HEK293 (cell line): ENCODE data around the gene NRSN2.

ENCODE experiments used
- CTCF ChIA-PET: fragments of 350-600 bp; formaldehyde crosslinking; extraction: SDS; loops from one replicate; lab custom pipeline; 2021; ENCODE audit warnings: antibody characterized with exemption; lab: Yijun Ruan, JAX
- POLR2A ChIA-PET: fragments of 300-600 bp; formaldehyde crosslinking; extraction: SDS; loops from one replicate; lab custom pipeline; 2020; ENCODE audit warnings: antibody characterized with exemption, inconsistent platforms; lab: Yijun Ruan, JAX
- H3K27ac ChIP-seq: fragments of 200-500 bp; sonication (Bioruptor generic); 2 replicates; pipeline ENCODE4 v1.5.1; 2014; ENCODE audit warnings: low read depth, low read length, control low read depth, inconsistent platforms; ENCODE audit errors: extremely low read depth
- H3K36me3 ChIP-seq, 2 experiments: fragments of 200-500 bp in 1 of 2; sonication (Bioruptor generic) in 1 of 2; 1 replicate in 1 of 2; 2 replicates in 1 of 2; pipeline ENCODE4 v1.5.1; 2014 to 2017; ENCODE audit warnings: inconsistent platforms in 2 of 2, low read length in 2 of 2; ENCODE audit not compliant: control insufficient read depth in 2 of 2, insufficient read depth in 1 of 2
- H3K4me1 ChIP-seq: fragments of 200-500 bp; sonication (Bioruptor generic); 2 replicates; pipeline ENCODE4 v1.5.1; 2014; ENCODE audit warnings: mild to moderate bottlenecking, low read length, inconsistent platforms; ENCODE audit not compliant: control insufficient read depth, insufficient read depth
- H3K4me3 ChIP-seq: 2 replicates; pipeline ENCODE4 v1.5.1; 2011; ENCODE audit warnings: low read depth, mild to moderate bottlenecking, control low read depth, low read length, moderate library complexity
- H3K9me3 ChIP-seq: fragments of 200-500 bp; sonication (Bioruptor generic); 2 replicates; pipeline ENCODE4 v1.5.1; 2014; ENCODE audit warnings: low read depth, low read length, inconsistent platforms; ENCODE audit not compliant: control insufficient read depth, insufficient read depth
- FEZF1 ChIP-seq: fragments of 450-650 bp; formaldehyde crosslinking; IDR thresholded peaks from 2 replicates; pipeline ENCODE4 v1.5.1; 2016; ENCODE audit warnings: missing biosample characterization, missing genetic modification characterization
- IKZF3 ChIP-seq: fragments of 450-650 bp; IDR thresholded peaks from 2 replicates; pipeline ENCODE4 v1.5.0; 2018; ENCODE audit warnings: missing biosample characterization, mild to moderate bottlenecking, missing genetic modification characterization, moderate library complexity
- KLF8 ChIP-seq: fragments of 450-650 bp; formaldehyde crosslinking; IDR thresholded peaks from 2 replicates; pipeline ENCODE4 v1.5.1; 2016; ENCODE audit warnings: missing biosample characterization, missing genetic modification characterization
- OSR2 ChIP-seq: fragments of 450-650 bp; formaldehyde crosslinking; IDR thresholded peaks from 2 replicates; pipeline ENCODE4 v1.5.1; 2016; ENCODE audit warnings: missing biosample characterization, missing genetic modification characterization
- YY1 ChIP-seq: fragments of 450-650 bp; formaldehyde crosslinking; IDR thresholded peaks from 2 replicates; pipeline ENCODE4 v1.5.1; 2018; ENCODE audit warnings: missing biosample characterization, missing genetic modification characterization
- ZNF10 ChIP-seq: fragments of 450-650 bp; formaldehyde crosslinking; IDR thresholded peaks from 2 replicates; pipeline ENCODE4 v1.5.1; 2017; ENCODE audit warnings: missing biosample characterization, missing genetic modification characterization
- ZNF112 ChIP-seq: fragments of 450-650 bp; formaldehyde crosslinking; IDR thresholded peaks from 2 replicates; pipeline ENCODE4 v1.5.0; 2017; ENCODE audit warnings: missing biosample characterization, missing genetic modification characterization
- ZNF114 ChIP-seq: fragments of 450-650 bp; formaldehyde crosslinking; IDR thresholded peaks from 2 replicates; pipeline ENCODE4 v1.5.0; 2017; ENCODE audit warnings: missing biosample characterization, missing genetic modification characterization
- ZNF121 ChIP-seq: fragments of 450-650 bp; formaldehyde crosslinking; IDR thresholded peaks from 2 replicates; pipeline ENCODE4 v1.5.1; 2016; ENCODE audit warnings: missing biosample characterization, missing genetic modification characterization
- ZNF132 ChIP-seq: fragments of 450-650 bp; formaldehyde crosslinking; IDR thresholded peaks from 2 replicates; pipeline ENCODE4 v1.5.1; 2017; ENCODE audit warnings: missing biosample characterization, missing genetic modification characterization, borderline replicate concordance
- ZNF140 ChIP-seq: fragments of 450-650 bp; formaldehyde crosslinking; IDR thresholded peaks from 2 replicates; pipeline ENCODE4 v1.5.1; 2016; ENCODE audit warnings: missing biosample characterization, missing genetic modification characterization
- ZNF19 ChIP-seq: fragments of 450-650 bp; formaldehyde crosslinking; IDR thresholded peaks from 2 replicates; pipeline ENCODE4; 2016; ENCODE audit warnings: missing biosample characterization, missing genetic modification characterization, low read depth
- ZNF211 ChIP-seq: fragments of 450-650 bp; formaldehyde crosslinking; IDR thresholded peaks from 2 replicates; pipeline ENCODE4 v1.5.1; 2016; ENCODE audit warnings: low read depth, missing biosample characterization, missing genetic modification characterization
- ZNF223 ChIP-seq: fragments of 450-650 bp; formaldehyde crosslinking; IDR thresholded peaks from 2 replicates; pipeline ENCODE4 v1.5.1; 2016; ENCODE audit warnings: missing biosample characterization, missing genetic modification characterization
- ZNF23 ChIP-seq: fragments of 450-650 bp; formaldehyde crosslinking; IDR thresholded peaks from 2 replicates; pipeline ENCODE4 v1.5.1; 2016; ENCODE audit warnings: missing biosample characterization, missing genetic modification characterization, borderline replicate concordance
- ZNF341 ChIP-seq: fragments of 450-650 bp; formaldehyde crosslinking; IDR thresholded peaks from 2 replicates; pipeline ENCODE4; 2016; ENCODE audit warnings: low read depth, missing biosample characterization, missing genetic modification characterization
- ZNF423 ChIP-seq: fragments of 450-650 bp; formaldehyde crosslinking; IDR thresholded peaks from 2 replicates; pipeline ENCODE4 v1.5.1; 2016; ENCODE audit warnings: missing biosample characterization, missing genetic modification characterization
- ZNF488 ChIP-seq: fragments of 450-650 bp; formaldehyde crosslinking; IDR thresholded peaks from 2 replicates; pipeline ENCODE4 v1.5.1; 2016; ENCODE audit warnings: missing biosample characterization, missing genetic modification characterization
- ZNF501 ChIP-seq: fragments of 450-650 bp; formaldehyde crosslinking; IDR thresholded peaks from 2 replicates; pipeline ENCODE4 v1.5.1; 2016; ENCODE audit warnings: missing biosample characterization, missing genetic modification characterization
- ZNF596 ChIP-seq: fragments of 450-650 bp; IDR thresholded peaks from 2 replicates; pipeline ENCODE4 v1.5.0; 2018; ENCODE audit warnings: missing biosample characterization, mild to moderate bottlenecking, missing genetic modification characterization, moderate library complexity
- ZNF624 ChIP-seq: fragments of 450-650 bp; formaldehyde crosslinking; IDR thresholded peaks from 2 replicates; pipeline ENCODE4 v1.5.1; 2017; ENCODE audit warnings: missing biosample characterization, missing genetic modification characterization
- ZNF707 ChIP-seq: fragments of 450-650 bp; formaldehyde crosslinking; IDR thresholded peaks from 2 replicates; pipeline ENCODE4 v1.5.1; 2016; ENCODE audit warnings: missing biosample characterization, missing genetic modification characterization
- ZNF785 ChIP-seq: fragments of 450-650 bp; formaldehyde crosslinking; IDR thresholded peaks from 2 replicates; pipeline ENCODE4 v1.5.1; 2016; ENCODE audit warnings: missing biosample characterization, missing genetic modification characterization
- TF ChIP-seq, protein P1 (sequence below): fragments of 450-650 bp; formaldehyde crosslinking; conservative IDR thresholded peaks from 2 replicates; pipeline ENCODE4 v1.5.1; 2016; ENCODE audit warnings: low read depth, missing biosample characterization, missing genetic modification characterization
- TF ChIP-seq, protein P2 (sequence below): fragments of 450-650 bp; formaldehyde crosslinking; optimal IDR thresholded peaks from 2 replicates; pipeline ENCODE3; 2016; ENCODE audit warnings: missing biosample characterization, mild to moderate bottlenecking, missing genetic modification characterization

NRSN2 gene

DNA sequence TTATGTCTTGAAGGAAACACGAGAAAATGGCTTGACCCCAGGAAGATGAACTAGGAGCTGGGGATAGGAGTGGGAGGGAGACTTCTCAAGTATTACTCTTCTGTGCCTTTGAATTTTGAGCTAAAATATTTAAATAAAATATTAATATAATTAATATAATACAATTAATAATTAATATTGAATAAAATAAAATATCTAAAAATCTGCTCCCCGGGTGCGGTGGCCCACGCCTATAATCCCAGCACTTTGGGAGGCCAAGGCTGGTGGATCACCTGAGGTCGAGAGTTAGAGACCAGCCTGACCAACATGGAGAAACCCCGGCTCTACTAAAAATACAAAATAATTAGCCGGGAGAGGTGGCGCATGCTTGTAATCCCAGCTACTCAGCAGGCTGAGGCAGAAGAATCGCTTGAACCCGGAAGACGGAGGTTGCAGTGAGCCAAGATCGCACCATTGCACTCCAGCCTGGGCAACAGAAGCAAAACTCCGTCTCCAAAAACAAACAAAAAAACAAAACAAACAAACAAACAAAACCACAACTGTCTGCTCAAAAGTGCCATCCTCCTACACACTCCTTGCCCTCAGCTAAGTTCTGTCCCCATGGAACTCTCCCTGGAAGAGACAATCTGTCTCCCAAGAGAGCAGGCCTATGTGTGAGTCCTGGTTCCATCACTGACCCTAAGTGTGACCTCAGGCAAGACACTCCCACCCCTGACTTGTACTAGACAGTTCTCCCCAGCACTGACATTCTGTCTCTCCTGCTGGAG is 20.0 kb downstream of the NRSN2 start (continued):
- TF ChIP-seq, protein P1, sequence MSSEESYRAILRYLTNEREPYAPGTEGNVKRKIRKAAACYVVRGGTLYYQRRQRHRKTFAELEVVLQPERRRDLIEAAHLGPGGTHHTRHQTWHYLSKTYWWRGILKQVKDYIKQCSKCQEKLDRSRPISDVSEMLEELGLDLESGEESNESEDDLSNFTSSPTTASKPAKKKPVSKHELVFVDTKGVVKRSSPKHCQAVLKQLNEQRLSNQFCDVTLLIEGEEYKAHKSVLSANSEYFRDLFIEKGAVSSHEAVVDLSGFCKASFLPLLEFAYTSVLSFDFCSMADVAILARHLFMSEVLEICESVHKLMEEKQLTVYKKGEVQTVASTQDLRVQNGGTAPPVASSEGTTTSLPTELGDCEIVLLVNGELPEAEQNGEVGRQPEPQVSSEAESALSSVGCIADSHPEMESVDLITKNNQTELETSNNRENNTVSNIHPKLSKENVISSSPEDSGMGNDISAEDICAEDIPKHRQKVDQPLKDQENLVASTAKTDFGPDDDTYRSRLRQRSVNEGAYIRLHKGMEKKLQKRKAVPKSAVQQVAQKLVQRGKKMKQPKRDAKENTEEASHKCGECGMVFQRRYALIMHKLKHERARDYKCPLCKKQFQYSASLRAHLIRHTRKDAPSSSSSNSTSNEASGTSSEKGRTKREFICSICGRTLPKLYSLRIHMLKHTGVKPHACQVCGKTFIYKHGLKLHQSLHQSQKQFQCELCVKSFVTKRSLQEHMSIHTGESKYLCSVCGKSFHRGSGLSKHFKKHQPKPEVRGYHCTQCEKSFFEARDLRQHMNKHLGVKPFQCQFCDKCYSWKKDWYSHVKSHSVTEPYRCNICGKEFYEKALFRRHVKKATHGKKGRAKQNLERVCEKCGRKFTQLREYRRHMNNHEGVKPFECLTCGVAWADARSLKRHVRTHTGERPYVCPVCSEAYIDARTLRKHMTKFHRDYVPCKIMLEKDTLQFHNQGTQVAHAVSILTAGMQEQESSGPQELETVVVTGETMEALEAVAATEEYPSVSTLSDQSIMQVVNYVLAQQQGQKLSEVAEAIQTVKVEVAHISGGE (tag by site-specific recombination) = no peak
- TF ChIP-seq ZNF785 (tag by site-specific recombination) (no peak), ZNF132 (tag by site-specific recombination) (no peak), ZNF121 (tag by site-specific recombination) (no peak)

DNA sequence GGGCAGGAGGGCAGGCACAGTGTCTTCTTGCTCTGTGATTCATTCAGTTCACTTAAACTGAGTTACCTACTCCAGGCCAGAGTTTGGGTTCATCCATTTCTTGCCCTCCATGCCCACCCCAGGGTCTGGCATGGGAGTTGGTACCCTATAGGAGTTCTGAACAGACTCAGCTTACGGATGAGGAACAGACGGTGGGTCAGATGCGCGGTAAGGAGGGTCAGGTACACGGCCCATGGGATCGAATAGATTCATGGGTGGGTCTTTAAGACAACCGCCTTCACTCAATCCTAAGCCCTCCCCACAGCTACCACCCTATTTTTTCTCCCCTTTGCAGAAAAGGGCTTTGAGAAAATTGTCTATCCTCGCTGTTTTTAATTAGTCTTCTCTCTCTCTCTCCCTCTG is 20.6 kb downstream of the NRSN2 start:
- POLR2A ChIA-PET = no interaction called here
- no peak overlapping the region for H3K27ac ChIP-seq
- CTCF ChIA-PET = interaction anchor here (1.1 to 2.9 kb wide), 3 partner anchors 14 to 111 kb away, joined by 3 to 12 read pairs (median 3); no protein-coding TSS in a partner anchor
- no peaks in the 10 kb centered on the region for H3K9me3 ChIP-seq
- H3K36me3 ChIP-seq = no peaks in the 10 kb centered on the region
- no peak overlapping the region for H3K4me3 ChIP-seq
- H3K4me1 ChIP-seq = no peaks in the 10 kb centered on the region; the same call in 1 of the 2 replicates
- TF ChIP-seq IKZF3 (tag by site-specific recombination) (no peak), ZNF211 (tag by site-specific recombination) (no peak), ZNF23 (tag by site-specific recombination) (no peak), ZNF112 (tag by site-specific recombination) (no peak), ZNF501 (tag by site-specific recombination) (no peak), ZNF596 (no peak), ZNF10 (tag by site-specific recombination) (no peak), ZNF223 (tag by site-specific recombination) (no peak), ZNF341 (tag by site-specific recombination) (no peak)
- TF ChIP-seq, protein P2, sequence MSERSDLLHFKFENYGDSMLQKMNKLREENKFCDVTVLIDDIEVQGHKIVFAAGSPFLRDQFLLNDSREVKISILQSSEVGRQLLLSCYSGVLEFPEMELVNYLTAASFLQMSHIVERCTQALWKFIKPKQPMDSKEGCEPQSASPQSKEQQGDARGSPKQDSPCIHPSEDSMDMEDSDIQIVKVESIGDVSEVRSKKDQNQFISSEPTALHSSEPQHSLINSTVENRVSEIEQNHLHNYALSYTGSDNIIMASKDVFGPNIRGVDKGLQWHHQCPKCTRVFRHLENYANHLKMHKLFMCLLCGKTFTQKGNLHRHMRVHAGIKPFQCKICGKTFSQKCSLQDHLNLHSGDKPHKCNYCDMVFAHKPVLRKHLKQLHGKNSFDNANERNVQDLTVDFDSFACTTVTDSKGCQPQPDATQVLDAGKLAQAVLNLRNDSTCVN (tag by site-specific recombination) = no peak
- TF ChIP-seq, protein P1 (tag by site-specific recombination) = no peak

DNA sequence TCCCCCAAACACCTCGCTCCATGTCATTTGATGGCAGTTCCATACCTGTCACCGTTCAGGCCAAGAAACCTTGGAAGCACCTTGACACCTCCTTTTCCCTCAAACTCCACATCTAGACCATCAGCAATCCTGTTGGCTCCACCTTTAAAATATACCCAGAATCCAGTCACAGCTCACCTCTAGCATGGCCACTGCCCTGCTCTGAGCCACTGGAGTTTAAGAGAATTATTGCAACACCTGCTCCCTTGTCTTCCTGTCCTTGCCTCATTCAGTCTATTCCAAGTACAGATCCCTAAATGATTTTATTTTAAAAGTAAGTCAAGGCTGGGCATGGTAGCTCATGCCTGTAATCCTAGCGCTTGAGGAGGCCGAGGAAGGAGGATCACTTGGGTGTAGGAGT is 22.0 kb downstream of the NRSN2 start:
- Histone ChIP-seq H3K9me3 (no peaks in the 10 kb centered on the region), H3K27ac (no peak overlapping the region), H3K4me1 (no peaks in the 10 kb centered on the region), H3K4me3 (no peak overlapping the region), H3K36me3 (no peaks in the 10 kb centered on the region)
- ChIA-PET CTCF (interaction anchor here (0.9 to 1.0 kb wide), 2 partner anchors 15 to 63 kb away, joined by 3 to 4 read pairs; no protein-coding TSS in a partner anchor), POLR2A (interaction anchor here (1.2 kb wide), 1 partner anchor 12 kb away, joined by 4 read pairs; the partner anchor contains the start of gene TRIB3)
- TF ChIP-seq ZNF114 (tag by site-specific recombination) (no peak), ZNF140 (no peak), ZNF707 (tag by site-specific recombination) (no peak), ZNF423 (no peak), ZNF624 (tag by site-specific recombination) (no peak), YY1 (tag by site-specific recombination) (no peak), FEZF1 (no peak), OSR2 (no peak), ZNF19 (tag by site-specific recombination) (no peak), KLF8 (tag by site-specific recombination) (no peak), ZNF488 (tag by site-specific recombination) (no peak)
